Right lobe of liver (tissue), 6 donors: Measurements from ENCODE around the gene FAM180B. TPM values are rescaled to one million over a fixed set of nuclear protein-coding genes. Genes with fewer than 3 reads are reported as not detected.
"Not testable (repeated sequence)": the region's sequence is repeated elsewhere in the genome, so short reads cannot be mapped to it uniquely, and the experiment has no call there.

ENCODE experiments used
- ATAC-seq, 4 donors: fragments of 200-7000 bp; cut with Tn5 transposase; one replicate each; pipeline ENCODE4 v1.9.1; 2020; ENCODE audit warnings: mild to moderate bottlenecking in 4 of 4, moderate library complexity in 4 of 4
- DNase-seq, 3 donors: peaks; one replicate each; pipeline ENCODE4 v3.0.0-alpha.2; 2020
- H3K27ac ChIP-seq, 3 donors: fragments of 200-600 bp; one replicate each; pipeline ENCODE4 v1.8.0; 2022
- H3K27me3 ChIP-seq, 2 donors: fragments of 200-600 bp; one replicate each; pipeline ENCODE4 v1.8.0; 2022
- H3K36me3 ChIP-seq, 4 donors: fragments of 200-600 bp; sonication (generic) in 1 of 4; one replicate each; pipeline versions ENCODE4 v1.5.1 to v1.8.0; 2017 to 2022; ENCODE audit warnings: control low read depth in 1 of 4
- H3K4me1 ChIP-seq, 4 donors: fragments of 200-600 bp; sonication (generic) in 1 of 4; one replicate each; pipeline versions ENCODE4 v1.5.1 to v1.8.0; 2017 to 2022; ENCODE audit warnings: control low read depth in 1 of 4
- H3K4me3 ChIP-seq, 3 donors: fragments of 200-600 bp; one replicate each; pipeline ENCODE4 v1.8.0; 2022
- H3K9me3 ChIP-seq, 4 donors: fragments of 200-600 bp; sonication (generic) in 1 of 4; one replicate each; pipeline versions ENCODE4 v1.5.1 to v1.8.0; 2017 to 2022; ENCODE audit warnings: control low read depth in 1 of 4
- POLR2A ChIP-seq: fragments of 450-650 bp; IDR thresholded peaks from one replicate; pipeline ENCODE4 v1.6.1; 2017; ENCODE audit warnings: antibody characterized with exemption, mild to moderate bottlenecking
- WGBS: methylation state at CpG from one replicate; pipeline ENCODE4 v1.1.6; 2018; ENCODE audit warnings: low coverage, low lambda C conversion rate; ENCODE audit not compliant: insufficient coverage; ENCODE audit errors: missing lambda C conversion rate; 5-methylcytosine and 5-hydroxymethylcytosine counted together
- intact Hi-C, 2 donors: fragments of 100-400 bp; cut with DNase I; formaldehyde crosslinking; loops; one replicate each; pipeline versions ENCODE4 v1.11.2 to v1.14.1; 2022
- total RNA-seq, 6 experiments: library from RNA; depleted of rRNA in 2 of 6; stranded (reverse); fragments of >200 nt in 2 of 6; fragmentation: NEBNext Ultra II Directional in 3 of 6; extraction: Animal tissue kit (Norgen Biotek cat#: 25700) in 3 of 6; gene quantifications; one replicate each; pipeline versions ENCODE4 v1.1.0 to v1.2.4, GENCODE V29; 2016 to 2023
- TF ChIP-seq, protein P1 (sequence below), 4 donors: fragments of 200-600 bp in 3 of 4; fragments of 450-650 bp in 1 of 4; IDR thresholded peaks; one replicate each; pipeline versions ENCODE4 v1.5.1 to v1.8.0; 2016 to 2022; ENCODE audit warnings: antibody characterized with exemption in 4 of 4, mild to moderate bottlenecking in 2 of 4
- donor health status: DM: no; HTN: yes; CAD: no.
- donor health status: DM: no; HTN: no; CAD: no.
- donor health status: DM: no; HTN: no; CAD: no.
- donor health status: DM: no; HTN: yes; CAD: no.
- donor health status: DM: no; HTN: yes; CAD: no.

FAM180B gene
- total RNA-seq, 6 experiments from 2014 or later, result not detected

DNA sequence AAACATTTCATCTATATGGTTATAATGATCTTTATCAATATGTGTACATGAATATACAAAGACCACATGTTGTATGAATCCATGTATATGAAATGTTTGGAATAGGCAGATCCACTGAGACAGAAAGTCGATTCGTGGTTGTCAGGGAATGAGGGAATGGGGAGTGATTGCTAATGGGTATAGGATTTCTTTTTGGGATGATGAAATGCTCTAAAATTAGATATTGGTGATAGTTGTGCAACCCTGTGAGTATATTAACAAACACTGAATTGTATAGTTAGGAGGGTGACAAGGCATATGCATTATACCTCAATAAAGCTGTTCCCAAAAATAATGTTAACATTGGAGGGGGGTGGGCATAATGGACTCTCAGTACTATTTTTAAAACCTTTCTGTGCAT lies 26.1 kb upstream of the FAM180B start:
- Histone ChIP-seq H3K36me3 (no peaks in the 10 kb centered on the region), H3K4me1 (peaks cover 0 to 6% (median 0%) of the 10 kb centered on the region in 4 donors), H3K27me3 (no peaks in the 10 kb centered on the region), H3K9me3 (no peaks in the 10 kb centered on the region), H3K4me3 (no peak overlapping the region), H3K27ac (no peak overlapping the region)
- no peak for DNase-seq
- intact Hi-C loops, result no loop called here
- 65% methylated on average over 2 of the region's 2 CpGs for WGBS
- TF ChIP-seq, protein P1, sequence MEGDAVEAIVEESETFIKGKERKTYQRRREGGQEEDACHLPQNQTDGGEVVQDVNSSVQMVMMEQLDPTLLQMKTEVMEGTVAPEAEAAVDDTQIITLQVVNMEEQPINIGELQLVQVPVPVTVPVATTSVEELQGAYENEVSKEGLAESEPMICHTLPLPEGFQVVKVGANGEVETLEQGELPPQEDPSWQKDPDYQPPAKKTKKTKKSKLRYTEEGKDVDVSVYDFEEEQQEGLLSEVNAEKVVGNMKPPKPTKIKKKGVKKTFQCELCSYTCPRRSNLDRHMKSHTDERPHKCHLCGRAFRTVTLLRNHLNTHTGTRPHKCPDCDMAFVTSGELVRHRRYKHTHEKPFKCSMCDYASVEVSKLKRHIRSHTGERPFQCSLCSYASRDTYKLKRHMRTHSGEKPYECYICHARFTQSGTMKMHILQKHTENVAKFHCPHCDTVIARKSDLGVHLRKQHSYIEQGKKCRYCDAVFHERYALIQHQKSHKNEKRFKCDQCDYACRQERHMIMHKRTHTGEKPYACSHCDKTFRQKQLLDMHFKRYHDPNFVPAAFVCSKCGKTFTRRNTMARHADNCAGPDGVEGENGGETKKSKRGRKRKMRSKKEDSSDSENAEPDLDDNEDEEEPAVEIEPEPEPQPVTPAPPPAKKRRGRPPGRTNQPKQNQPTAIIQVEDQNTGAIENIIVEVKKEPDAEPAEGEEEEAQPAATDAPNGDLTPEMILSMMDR (IDR thresholded peaks at IDR 0.05), result no peak
- no peak for TF ChIP-seq POLR2A
- no peak for ATAC-seq

DNA sequence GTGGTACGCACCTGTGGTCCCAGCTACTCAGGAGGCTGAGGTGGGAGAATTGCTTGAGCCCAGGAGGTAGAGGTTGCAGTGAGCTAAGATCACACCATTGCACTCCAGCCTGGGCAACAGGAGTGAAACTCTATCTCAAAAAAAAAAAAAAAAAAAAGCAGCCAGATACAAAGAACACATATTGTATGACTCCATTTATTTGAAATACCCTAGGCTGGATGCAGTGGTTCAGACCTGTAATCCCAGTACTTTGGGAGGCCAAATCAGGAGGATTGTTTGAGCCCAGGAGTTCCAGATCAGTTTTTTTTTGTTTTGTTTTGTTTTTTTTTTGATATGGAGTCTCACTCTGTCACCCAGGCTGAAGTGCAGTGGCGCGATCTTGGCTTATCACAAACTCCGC lies 24.1 kb upstream of the FAM180B start:
- intact Hi-C loops, H3K4me1 ChIP-seq: not testable (repeated sequence)

DNA sequence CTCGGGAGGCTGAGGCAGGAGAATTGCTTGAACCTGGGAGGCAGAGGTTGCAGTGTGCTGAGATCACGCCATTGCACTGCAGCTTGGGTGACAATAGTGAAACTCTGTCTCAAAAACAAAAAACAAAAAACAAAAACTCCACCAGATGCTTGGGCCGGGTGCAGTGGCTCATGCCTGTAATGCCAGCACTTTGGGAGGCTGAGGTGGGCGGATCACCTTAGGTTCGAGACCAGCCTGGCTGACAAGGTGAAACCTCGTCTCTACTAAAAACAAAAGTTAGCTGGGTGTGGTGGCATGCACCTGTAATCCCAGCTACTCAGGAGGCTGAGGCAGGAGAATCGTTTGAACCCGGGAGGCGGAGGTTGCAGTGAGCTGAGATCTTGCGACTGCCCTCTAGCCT lies 22.1 kb upstream of the FAM180B start:
- H3K36me3 ChIP-seq, H3K4me1 ChIP-seq, H3K27ac ChIP-seq, H3K27me3 ChIP-seq, H3K9me3 ChIP-seq, ATAC-seq, DNase-seq, intact Hi-C loops: not testable (repeated sequence)
- H3K4me3 ChIP-seq, result peak overlapping the region in 1 of 3 donors; percentile 91
- WGBS, result 69% methylated on average over 6 of the region's 10 CpGs

More for the DNA sequence above, 24.1 kb upstream of the FAM180B start:
- not testable (repeated sequence) for H3K4me3 ChIP-seq, DNase-seq, H3K36me3 ChIP-seq, H3K9me3 ChIP-seq, H3K27me3 ChIP-seq, H3K27ac ChIP-seq, ATAC-seq
- WGBS, result 95% methylated on average over 3 of the region's 4 CpGs

DNA sequence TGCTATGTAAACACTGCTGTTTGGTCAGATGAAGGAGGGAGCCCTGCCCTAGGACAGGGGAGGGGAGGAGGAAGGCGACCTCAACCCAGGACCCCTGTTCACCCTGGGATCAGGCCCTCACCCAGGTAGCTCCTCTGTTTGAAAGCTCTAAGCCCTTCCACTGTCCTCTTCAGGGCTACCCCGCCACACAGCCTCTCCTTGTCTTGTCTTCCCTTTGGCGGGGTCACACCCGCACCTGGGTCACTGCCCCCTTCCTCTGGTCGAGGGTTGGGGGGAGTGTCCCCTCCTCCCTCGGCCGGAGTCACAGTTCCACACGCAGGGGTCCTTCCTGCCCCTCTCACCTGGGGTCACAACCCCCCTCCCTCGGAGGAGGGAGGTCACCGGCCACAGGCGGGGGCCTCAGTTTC lies 21.5 kb upstream of the FAM180B start:
- TF ChIP-seq, protein P1 (IDR thresholded peaks at IDR 0.05), result no peak
- no peak for TF ChIP-seq POLR2A
- ATAC-seq (peak; percentile 12 to 44 (median 31)), DNase-seq (no peak)
- intact Hi-C loops, result no loop called here
- Histone ChIP-seq H3K4me1 (peaks cover 0 to 9% (median 0%) of the 10 kb centered on the region in 4 donors), H3K4me3 (peak overlapping the region; percentile 84 to 97 (median 91)), H3K27ac (peak overlapping the region; percentile 71 to 73 (median 73)), H3K36me3 (no peaks in the 10 kb centered on the region), H3K27me3 (no peaks in the 10 kb centered on the region), H3K9me3 (no peaks in the 10 kb centered on the region)
- 3% methylated on average over 7 of the region's 11 CpGs for WGBS

DNA sequence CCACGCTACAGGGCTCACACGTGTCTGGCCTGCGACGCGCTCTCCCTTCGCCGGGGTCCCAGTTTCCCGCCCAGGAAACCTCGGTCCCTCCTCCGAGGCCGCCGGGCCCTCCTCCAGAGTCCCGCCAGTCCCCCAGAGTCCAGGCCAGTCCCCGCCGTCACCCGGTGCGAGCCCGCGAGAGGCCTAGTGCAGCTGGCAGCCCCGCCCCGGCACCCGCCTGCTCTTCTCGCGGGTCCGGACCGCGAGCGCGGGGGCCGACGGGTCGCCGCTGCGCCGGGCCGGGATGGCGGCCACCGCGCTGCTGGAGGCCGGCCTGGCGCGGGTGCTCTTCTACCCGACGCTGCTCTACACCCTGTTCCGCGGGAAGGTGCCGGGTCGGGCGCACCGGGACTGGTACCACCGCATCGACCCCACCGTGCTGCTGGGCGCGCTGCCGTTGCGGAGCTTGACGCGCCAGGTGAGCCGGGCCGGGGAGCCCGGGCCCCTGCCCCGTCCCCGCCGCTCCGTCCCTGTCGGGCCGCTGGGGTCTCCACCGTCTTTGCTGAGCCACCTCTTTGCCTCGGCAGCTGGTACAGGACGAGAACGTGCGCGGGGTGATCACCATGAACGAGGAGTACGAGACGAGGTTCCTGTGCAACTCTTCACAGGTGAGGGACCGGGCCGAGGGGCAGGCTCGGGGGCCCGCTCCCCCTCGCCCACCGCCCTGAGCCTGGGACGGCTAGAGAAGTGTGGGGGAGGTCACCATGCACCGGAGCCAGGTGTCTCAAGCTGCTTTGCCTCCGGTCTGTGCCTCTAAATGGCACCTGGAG lies 20.9 kb upstream of the FAM180B start, which contains the start of gene PTPMT1:
Gene PTPMT1, plus strand, starts transcription at position 260 of the 809 bp plus-strand sequence. Its CDS starts 24 bp downstream, at position 284.
- Histone ChIP-seq H3K27ac (peak within 1 kb of the TSS; percentile 71 to 73 (median 73)), H3K4me3 (peak within 1 kb of the TSS; percentile 84 to 97 (median 91)), H3K4me1 (peaks cover 0 to 12% (median 0%) of the 10 kb centered on the region in 4 donors), H3K9me3 (no peaks in the 10 kb centered on the region), H3K27me3 (no peaks in the 10 kb centered on the region), H3K36me3 (no peaks in the 10 kb centered on the region)
- WGBS, result no CpG with 5 or more reads among the region's 86 CpGs
- ATAC-seq (peak; percentile 93 to 95 (median 94)), DNase-seq (peak; percentile 76 to 81 (median 80))
- intact Hi-C loops, result no loop called here
- TF ChIP-seq, protein P1 (IDR thresholded peaks at IDR 0.05), result no peak
- TF ChIP-seq POLR2A, result peak; percentile 77
